Endothelial cell (in vitro differentiated cells): ENCODE data around the gene CPT1A. TPM values are rescaled to one million over a fixed set of nuclear protein-coding genes. Genes with fewer than 3 reads are reported as not detected.

Experiments
- DNase-seq: peaks from one replicate; pipeline ENCODE4 v3.0.0; 2021; ENCODE audit warnings: low spot score
- H3K27ac Mint-ChIP-seq: one replicate; pipeline ENCODE4 v1.8.0; 2021; ENCODE audit warnings: mixed read lengths, inconsistent platforms; ENCODE audit not compliant: unreplicated experiment
- H3K27me3 Mint-ChIP-seq: one replicate; pipeline ENCODE4 v1.8.0; 2021; ENCODE audit warnings: mild to moderate bottlenecking, moderate library complexity, mixed read lengths, inconsistent platforms; ENCODE audit not compliant: unreplicated experiment
- H3K36me3 Mint-ChIP-seq: one replicate; pipeline ENCODE4 v1.8.0; 2021; ENCODE audit warnings: mild to moderate bottlenecking, low read depth, mixed read lengths, inconsistent platforms; ENCODE audit not compliant: unreplicated experiment
- H3K4me1 Mint-ChIP-seq: one replicate; pipeline ENCODE4 v1.8.0; 2021; ENCODE audit warnings: mild to moderate bottlenecking, mixed read lengths, inconsistent platforms; ENCODE audit not compliant: unreplicated experiment
- H3K4me3 Mint-ChIP-seq: one replicate; pipeline ENCODE4 v1.8.0; 2021; ENCODE audit warnings: mild to moderate bottlenecking, mixed read lengths, inconsistent platforms; ENCODE audit not compliant: unreplicated experiment
- H3K9me3 Mint-ChIP-seq: one replicate; pipeline ENCODE4 v1.8.0; 2021; ENCODE audit warnings: mixed read lengths, inconsistent platforms; ENCODE audit not compliant: unreplicated experiment
- CTCF ChIP-seq: fragments of 200-600 bp; sonication (generic); IDR thresholded peaks from one replicate; pipeline ENCODE4 v1.5.0; 2021; ENCODE audit warnings: antibody characterized with exemption; ENCODE audit not compliant: unreplicated experiment
- total RNA-seq: library from RNA; stranded (reverse); fragmentation: NEBNext Ultra II Directional; extraction: Animal tissue kit (Norgen Biotek cat#: 25700); gene quantifications from one replicate; pipeline ENCODE4 v1.2.1, GENCODE V29; 2021; ENCODE audit not compliant: unreplicated experiment

The CPT1A gene
- total RNA-seq, 1 donor from 2014 or later: 0.36 TPM

DNA sequence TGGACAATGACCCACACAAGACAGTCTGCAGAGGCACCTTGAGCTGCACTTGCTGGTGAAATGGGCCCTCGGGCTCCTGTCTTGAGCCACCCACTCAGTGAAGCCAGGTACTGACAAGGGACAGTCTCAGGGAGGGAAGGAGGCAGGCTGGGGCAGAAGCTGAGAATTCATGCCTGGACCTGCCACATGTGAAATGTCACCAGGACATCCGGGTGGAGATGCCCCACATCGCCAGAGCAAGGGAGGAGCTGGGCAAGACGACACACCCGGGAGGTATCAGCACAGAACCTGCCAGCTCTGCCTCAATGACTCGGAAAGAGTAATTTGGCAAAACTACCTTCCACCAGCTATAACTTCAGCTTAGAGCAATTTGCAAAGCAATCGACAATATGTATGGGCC, 23.5 kb downstream of the CPT1A start:
- no peak overlapping the region for H3K27ac Mint-ChIP-seq
- no peaks in the 10 kb centered on the region for H3K9me3 Mint-ChIP-seq
- TF ChIP-seq CTCF: no peak
- H3K4me3 Mint-ChIP-seq: no peak overlapping the region
- H3K36me3 Mint-ChIP-seq: no peaks in the 10 kb centered on the region
- no peak for DNase-seq
- no peaks in the 10 kb centered on the region for H3K4me1 Mint-ChIP-seq
- H3K27me3 Mint-ChIP-seq: peaks cover 1% of the 10 kb centered on the region

DNA sequence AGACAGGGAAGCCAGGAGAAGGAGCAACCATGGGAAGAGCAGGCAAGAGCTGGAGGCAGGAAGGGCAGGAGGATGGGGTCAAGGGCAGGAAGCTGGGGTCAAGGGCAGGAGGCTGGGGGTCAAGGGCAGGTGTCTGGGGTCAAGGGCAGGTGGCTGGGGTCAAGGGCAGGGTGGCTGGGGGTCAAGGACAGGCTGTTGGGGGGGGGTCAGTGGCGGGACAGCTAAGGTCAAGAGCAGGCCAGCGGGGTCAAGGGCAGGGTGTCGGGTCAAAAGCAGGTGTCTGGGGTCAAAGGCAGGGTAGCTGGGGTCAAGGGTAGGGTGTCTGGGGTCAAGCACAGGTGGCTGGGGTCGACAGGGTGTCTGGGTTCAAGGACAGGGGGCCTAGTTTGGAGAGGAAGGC, 24.2 kb downstream of the CPT1A start:
- peaks cover 1% of the 10 kb centered on the region for H3K27me3 Mint-ChIP-seq
- no peaks in the 10 kb centered on the region for H3K9me3 Mint-ChIP-seq
- no peak overlapping the region for H3K27ac Mint-ChIP-seq
- TF ChIP-seq CTCF: no peak
- no peaks in the 10 kb centered on the region for H3K4me1 Mint-ChIP-seq
- H3K36me3 Mint-ChIP-seq: no peaks in the 10 kb centered on the region
- no peak for DNase-seq
- H3K4me3 Mint-ChIP-seq: no peak overlapping the region

- Mint-ChIP-seq H3K4me3 (peak overlapping the region; percentile 67), H3K27ac (no peak overlapping the region), H3K9me3 (no peaks in the 10 kb centered on the region), H3K36me3 (no peaks in the 10 kb centered on the region), H3K4me1 (no peaks in the 10 kb centered on the region), H3K27me3 (peaks cover 1% of the 10 kb centered on the region)
- DNase-seq: no peak
- TF ChIP-seq CTCF: no peak
Measured at GRCh38 chr11:68816917-68817419, 24.7 kb downstream of the CPT1A start.

GRCh38 chr11:68816251-68816776, 25.4 kb downstream of the CPT1A start:
- TF ChIP-seq CTCF: no peak
- Mint-ChIP-seq H3K4me3 (peak overlapping the region; percentile 67), H3K27ac (no peak overlapping the region), H3K9me3 (no peaks in the 10 kb centered on the region), H3K4me1 (no peaks in the 10 kb centered on the region), H3K36me3 (no peaks in the 10 kb centered on the region), H3K27me3 (peaks cover 1% of the 10 kb centered on the region)
- no peak for DNase-seq

DNA sequence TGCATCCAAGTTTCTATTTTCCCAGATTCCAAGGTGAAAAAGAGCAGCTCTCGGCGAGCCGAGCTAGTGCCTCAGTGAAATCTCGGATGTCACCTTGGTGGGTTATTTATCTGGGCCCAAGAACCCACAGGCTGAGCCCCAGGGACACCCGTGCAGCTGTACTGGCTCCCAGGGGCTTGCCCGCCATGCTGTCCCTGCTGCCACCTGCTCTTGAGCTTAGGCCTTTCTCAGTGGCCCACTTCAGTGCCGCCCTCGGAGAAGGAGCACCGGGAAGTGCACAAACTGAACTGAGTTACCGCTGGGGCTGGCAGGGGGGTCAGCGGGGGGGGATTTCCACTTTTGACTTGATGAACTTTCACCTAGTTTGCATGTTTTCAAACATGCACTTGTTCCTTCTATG, 27.9 kb downstream of the CPT1A start:
- H3K4me1 Mint-ChIP-seq: no peaks in the 10 kb centered on the region
- no peak for DNase-seq
- no peak for TF ChIP-seq CTCF
- no peak overlapping the region for H3K4me3 Mint-ChIP-seq
- H3K27ac Mint-ChIP-seq: no peak overlapping the region
- no peaks in the 10 kb centered on the region for H3K9me3 Mint-ChIP-seq
- peaks cover 4% of the 10 kb centered on the region for H3K27me3 Mint-ChIP-seq
- no peaks in the 10 kb centered on the region for H3K36me3 Mint-ChIP-seq
